Esophagus muscularis mucosa (tissue), 4 donors: Measurements from ENCODE around the gene SPDYE2.
"Not testable (repeated sequence)": the region's sequence is repeated elsewhere in the genome, so short reads cannot be mapped to it uniquely, and the experiment has no call there.

Experiments used
- CTCF ChIP-seq, 3 experiments: fragments of 200-600 bp in 2 of 3; fragments of 450-650 bp in 1 of 3; sonication (generic) in 2 of 3; IDR thresholded peaks; one replicate each; pipeline ENCODE4 v1.5.1; 2017 to 2019; ENCODE audit warnings: antibody characterized with exemption in 3 of 3, mild to moderate bottlenecking in 2 of 3, moderate library complexity in 1 of 3
- EP300 ChIP-seq: sonication (generic); formaldehyde crosslinking; IDR thresholded peaks from one replicate; pipeline ENCODE4 v1.6.1; 2017; ENCODE audit warnings: antibody characterized with exemption
- POLR2A ChIP-seq: fragments of 450-650 bp; IDR thresholded peaks from one replicate; pipeline ENCODE4 v1.6.1; 2017; ENCODE audit warnings: antibody characterized with exemption, moderate library complexity, mild to moderate bottlenecking, low read depth

GRCh38 chr7:102596036-102596435, 45.0 kb downstream of the SPDYE2 start:
- TF ChIP-seq CTCF (IDR thresholded peaks at IDR 0.05); POLR2A; EP300: not testable (repeated sequence)
